Transverse colon (tissue), 4 donors: Measurements from ENCODE around the gene CIAO3. TPM values are rescaled to one million over a fixed set of nuclear protein-coding genes. Genes with fewer than 3 reads are reported as not detected.

Experiments
- DNase-seq: peaks from one replicate; pipeline ENCODE4 v3.0.0-alpha.2; 2019
- H3K27ac ChIP-seq, 4 donors: fragments of 200-600 bp; sonication (generic); 2 replicates each; pipeline ENCODE4 v1.5.1; 2016 to 2018; ENCODE audit warnings: inconsistent platforms in 4 of 4
- H3K27me3 ChIP-seq: fragments of 200-600 bp; sonication (generic); 2 replicates; pipeline ENCODE4 v1.5.1; 2017; ENCODE audit warnings: inconsistent platforms
- H3K36me3 ChIP-seq, 4 donors: fragments of 200-600 bp; sonication (generic); 2 replicates each; pipeline ENCODE4 v1.5.1; 2017 to 2019; ENCODE audit warnings: inconsistent platforms in 4 of 4
- H3K4me1 ChIP-seq, 4 donors: fragments of 200-600 bp; sonication (generic); 2 replicates each; pipeline ENCODE4 v1.5.1; 2017 to 2020; ENCODE audit warnings: inconsistent platforms in 4 of 4
- H3K4me3 ChIP-seq, 4 donors: fragments of 200-600 bp; sonication (generic); 1 replicate in 1 of 4; 2 replicates in 3 of 4; pipeline versions ENCODE4 v1.5.1 to v1.6.1; 2017 to 2019; ENCODE audit warnings: inconsistent platforms in 4 of 4
- H3K9me3 ChIP-seq, 2 donors: fragments of 200-600 bp; sonication (generic); 2 replicates each; pipeline ENCODE4 v1.5.1; 2017 to 2019; ENCODE audit warnings: inconsistent platforms in 2 of 2
- CTCF ChIP-seq, 5 experiments: fragments of 200-600 bp in 3 of 5; fragments of 450-650 bp in 2 of 5; sonication (generic) in 3 of 5; IDR thresholded peaks; 1 replicate in 2 of 5; 2 replicates in 3 of 5; pipeline ENCODE4 v1.5.1; 2016 to 2017; ENCODE audit warnings: antibody characterized with exemption in 5 of 5, inconsistent platforms in 3 of 5, mild to moderate bottlenecking in 2 of 5, moderate library complexity in 1 of 5
- EP300 ChIP-seq: sonication (generic); formaldehyde crosslinking; IDR thresholded peaks from one replicate; pipeline ENCODE4 v1.6.1; 2017; ENCODE audit warnings: antibody characterized with exemption, low read depth
- POLR2A ChIP-seq: fragments of 450-650 bp; IDR thresholded peaks from one replicate; pipeline ENCODE4 v1.6.1; 2016; ENCODE audit warnings: antibody characterized with exemption, mild to moderate bottlenecking, moderate library complexity
- POLR2AphosphoS5 ChIP-seq, 3 donors: sonication (generic); formaldehyde crosslinking; IDR thresholded peaks; one replicate each; pipeline ENCODE4 v1.6.1; 2016; ENCODE audit warnings: antibody characterized with exemption in 3 of 3
- WGBS, 2 donors: methylation state at CpG; one replicate each; pipeline ENCODE4 v1.1.5; 2018; ENCODE audit warnings: low coverage in 1 of 2; 5-methylcytosine and 5-hydroxymethylcytosine counted together
- in situ Hi-C, 4 donors: fragments of 200-750 bp; cut with MboI; loops; one replicate each; pipeline versions ENCODE4 v1.15.0 to v1.15.1; 2017; ENCODE audit warnings: low sequenced_read_pairs in 3 of 4, low pct_ligation_motif_present in 1 of 4, low pct_unique_long_range_greater_than_20kb in 1 of 4
- intact Hi-C: fragments of 100-400 bp; cut with DNase I; formaldehyde crosslinking; loops from one replicate; pipeline ENCODE4 v1.15.1; 2023; ENCODE audit warnings: low total_unique reads
- total RNA-seq, 4 donors: library from RNA; depleted of rRNA; stranded (reverse); fragments of >200 nt; gene quantifications; one replicate each; pipeline ENCODE4 v1.1.0, GENCODE V29; 2016

Gene CIAO3
- total RNA-seq, 4 donors from 2014 or later = 59.1 to 346 (median 102) TPM

GRCh38 chr16:684961-685696 lies 55.7 kb downstream of the CIAO3 start:
- in situ Hi-C loops (no loop called here), intact Hi-C loops (no loop called here)
- no peaks in the 10 kb centered on the region for H3K9me3 ChIP-seq
- 91% methylated on average over 52 of the region's 61 CpGs; no CpG with 5 or more reads in 1 of the 2 donors for WGBS, 2 donors
- H3K27me3 ChIP-seq = no peaks in the 10 kb centered on the region
- H3K36me3 ChIP-seq = peaks cover 0 to 9% (median 0%) of the 10 kb centered on the region in 4 donors
- H3K4me1 ChIP-seq = peaks cover 42 to 57% (median 51%) of the 10 kb centered on the region in 4 donors
- peak overlapping the region; percentile 55 to 90 (median 62) for H3K4me3 ChIP-seq
- no peak for TF ChIP-seq POLR2AphosphoS5 (IDR thresholded peaks at IDR 0.05)
- TF ChIP-seq POLR2A = no peak
- TF ChIP-seq CTCF (IDR thresholded peaks at IDR 0.05) = no peak
- no peak for TF ChIP-seq EP300
- H3K27ac ChIP-seq = peak overlapping the region; percentile 78 to 94 (median 83)
- DNase-seq = no peak

GRCh38 chr16:684071-684794 lies 56.6 kb downstream of the CIAO3 start, which contains the start of gene JMJD8:
Gene JMJD8, minus strand, starts transcription at chr16:684334. Its CDS starts 15 bp downstream, at chr16:684319.
- H3K4me3 ChIP-seq = peak within 1 kb of the TSS; percentile 55 to 90 (median 62)

GRCh38 chr16:683396-684070 lies 57.3 kb downstream of the CIAO3 start:
- no peak for DNase-seq
- peaks cover 34 to 55% (median 47%) of the 10 kb centered on the region in 4 donors for H3K4me1 ChIP-seq
- peak overlapping the region; percentile 78 to 94 (median 83) for H3K27ac ChIP-seq
- in situ Hi-C loops (no loop called here), intact Hi-C loops (no loop called here)
- no peaks in the 10 kb centered on the region for H3K27me3 ChIP-seq
- 16% methylated on average over 34 of the region's 57 CpGs; no CpG with 5 or more reads in 1 of the 2 donors for WGBS, 2 donors
- H3K9me3 ChIP-seq = no peaks in the 10 kb centered on the region
- peak overlapping the region; percentile 55 to 76 (median 62) for H3K4me3 ChIP-seq
- H3K36me3 ChIP-seq = peaks cover 0 to 9% (median 0%) of the 10 kb centered on the region in 4 donors
- TF ChIP-seq CTCF (IDR thresholded peaks at IDR 0.05) = no peak
- TF ChIP-seq POLR2AphosphoS5 (IDR thresholded peaks at IDR 0.05) = peak in 2 of 3 donors; percentile 14 to 20
- TF ChIP-seq POLR2A = peak; percentile 16
- no peak for TF ChIP-seq EP300

More at GRCh38 chr16:684071-684794, 56.6 kb downstream of the CIAO3 start, which contains the start of gene JMJD8:
- intact Hi-C loops (no loop called here), in situ Hi-C loops (no loop called here)
- TF ChIP-seq CTCF (IDR thresholded peaks at IDR 0.05) (no peak), POLR2A (peak; percentile 51), POLR2AphosphoS5 (IDR thresholded peaks at IDR 0.05) (peak; percentile 65 to 88 (median 83)), EP300 (no peak)
- H3K9me3 ChIP-seq = no peaks in the 10 kb centered on the region
- peak within 1 kb of the TSS; percentile 78 to 94 (median 83) for H3K27ac ChIP-seq
- H3K27me3 ChIP-seq = no peaks in the 10 kb centered on the region
- H3K4me1 ChIP-seq = peaks cover 36 to 52% (median 48%) of the 10 kb centered on the region in 4 donors
- peak; percentile 98 for DNase-seq
- peaks cover 0 to 9% (median 0%) of the 10 kb centered on the region in 4 donors for H3K36me3 ChIP-seq
- 0% methylated on average over 29 of the region's 91 CpGs; no CpG with 5 or more reads in 1 of the 2 donors for WGBS, 2 donors
